Type B pancreatic cell (in vitro differentiated cells): ENCODE data around the gene PIEZO1. TPM values are rescaled to one million over a fixed set of nuclear protein-coding genes. Genes with fewer than 3 reads are reported as not detected.

Experiments
- DNase-seq: peaks from one replicate; pipeline ENCODE4 v3.0.0; 2021; ENCODE audit warnings: mixed read lengths; ENCODE audit not compliant: unreplicated experiment; ENCODE audit errors: extremely low spot score
- H3K27ac Mint-ChIP-seq: 2 replicates; pipeline ENCODE4 v1.8.0; 2021; ENCODE audit warnings: mild to moderate bottlenecking, mixed read lengths
- H3K27me3 Mint-ChIP-seq: 2 replicates; pipeline ENCODE4 v1.8.0; 2021; ENCODE audit warnings: mixed read lengths
- H3K36me3 Mint-ChIP-seq: 2 replicates; pipeline ENCODE4 v1.8.0; 2021; ENCODE audit warnings: mixed read lengths
- H3K4me1 Mint-ChIP-seq: one replicate; pipeline ENCODE4 v1.8.0; 2021; ENCODE audit warnings: mixed read lengths; ENCODE audit not compliant: unreplicated experiment
- H3K4me3 Mint-ChIP-seq: 2 replicates; pipeline ENCODE4 v1.8.0; 2021; ENCODE audit warnings: mild to moderate bottlenecking, mixed read lengths
- H3K9me3 Mint-ChIP-seq: 2 replicates; pipeline ENCODE4 v1.8.0; 2021; ENCODE audit warnings: mixed read lengths
- CTCF ChIP-seq: fragments of 200-600 bp; sonication (generic); conservative IDR thresholded peaks from 2 replicates; pipeline ENCODE4 v1.5.0; 2021; ENCODE audit warnings: antibody characterized with exemption, mild to moderate bottlenecking
- total RNA-seq: library from RNA; stranded (reverse); gene quantifications from 2 replicates; pipeline ENCODE4 v1.2.1, GENCODE V29; 2021; ENCODE audit warnings: low replicate concordance

The PIEZO1 gene
- total RNA-seq, 1 donor from 2014 or later: 33.3 TPM

GRCh38 chr16:88703486-88704309, 81.3 kb downstream of the PIEZO1 start:
- Mint-ChIP-seq H3K27me3 (no peaks in the 10 kb centered on the region), H3K9me3 (no peaks in the 10 kb centered on the region), H3K36me3 (no peaks in the 10 kb centered on the region), H3K27ac (peak overlapping the region; percentile 46), H3K4me1 (peaks cover 16% of the 10 kb centered on the region), H3K4me3 (peak overlapping the region; percentile 71)
- DNase-seq: no peak
- no peak for TF ChIP-seq CTCF

- DNase-seq: no peak
- no peak for TF ChIP-seq CTCF
- Mint-ChIP-seq H3K27ac (no peak overlapping the region), H3K27me3 (no peaks in the 10 kb centered on the region), H3K4me3 (peak overlapping the region; percentile 4), H3K36me3 (no peaks in the 10 kb centered on the region), H3K4me1 (peaks cover 15% of the 10 kb centered on the region), H3K9me3 (no peaks in the 10 kb centered on the region)
These were observed 82.4 kb downstream of the PIEZO1 start for GRCh38 chr16:88702371-88703210.

- TF ChIP-seq CTCF: no peak
- DNase-seq: no peak
- Mint-ChIP-seq H3K4me1 (peaks cover 8% of the 10 kb centered on the region), H3K9me3 (no peaks in the 10 kb centered on the region), H3K36me3 (no peaks in the 10 kb centered on the region), H3K4me3 (no peak overlapping the region), H3K27ac (no peak overlapping the region), H3K27me3 (no peaks in the 10 kb centered on the region)
These were observed 83.2 kb downstream of the PIEZO1 start for GRCh38 chr16:88701581-88702370.

GRCh38 chr16:88700636-88701482, 84.2 kb downstream of the PIEZO1 start:
- no peaks in the 10 kb centered on the region for H3K36me3 Mint-ChIP-seq
- no peaks in the 10 kb centered on the region for H3K27me3 Mint-ChIP-seq
- no peak for DNase-seq
- TF ChIP-seq CTCF: no peak
- peaks cover 8% of the 10 kb centered on the region for H3K4me1 Mint-ChIP-seq
- no peak overlapping the region for H3K4me3 Mint-ChIP-seq
- no peaks in the 10 kb centered on the region for H3K9me3 Mint-ChIP-seq
- H3K27ac Mint-ChIP-seq: no peak overlapping the region

- TF ChIP-seq CTCF: no peak
- Mint-ChIP-seq H3K9me3 (no peaks in the 10 kb centered on the region), H3K4me1 (peaks cover 7% of the 10 kb centered on the region), H3K36me3 (no peaks in the 10 kb centered on the region), H3K27me3 (no peaks in the 10 kb centered on the region), H3K4me3 (no peak overlapping the region), H3K27ac (no peak overlapping the region)
- DNase-seq: no peak
These were observed 84.7 kb downstream of the PIEZO1 start for GRCh38 chr16:88700322-88700635.
